HG02943 (cell line): ENCODE measurements around the gene HOXA3.

Experiments
- ATAC-seq: cut with Tn5 transposase; IDR thresholded peaks from one replicate; pipeline ENCODE4 v1.9.1; 2021; ENCODE audit warnings: mild to moderate bottlenecking, low read depth, moderate library complexity; ENCODE audit not compliant: unreplicated experiment

HOXA3 gene

DNA sequence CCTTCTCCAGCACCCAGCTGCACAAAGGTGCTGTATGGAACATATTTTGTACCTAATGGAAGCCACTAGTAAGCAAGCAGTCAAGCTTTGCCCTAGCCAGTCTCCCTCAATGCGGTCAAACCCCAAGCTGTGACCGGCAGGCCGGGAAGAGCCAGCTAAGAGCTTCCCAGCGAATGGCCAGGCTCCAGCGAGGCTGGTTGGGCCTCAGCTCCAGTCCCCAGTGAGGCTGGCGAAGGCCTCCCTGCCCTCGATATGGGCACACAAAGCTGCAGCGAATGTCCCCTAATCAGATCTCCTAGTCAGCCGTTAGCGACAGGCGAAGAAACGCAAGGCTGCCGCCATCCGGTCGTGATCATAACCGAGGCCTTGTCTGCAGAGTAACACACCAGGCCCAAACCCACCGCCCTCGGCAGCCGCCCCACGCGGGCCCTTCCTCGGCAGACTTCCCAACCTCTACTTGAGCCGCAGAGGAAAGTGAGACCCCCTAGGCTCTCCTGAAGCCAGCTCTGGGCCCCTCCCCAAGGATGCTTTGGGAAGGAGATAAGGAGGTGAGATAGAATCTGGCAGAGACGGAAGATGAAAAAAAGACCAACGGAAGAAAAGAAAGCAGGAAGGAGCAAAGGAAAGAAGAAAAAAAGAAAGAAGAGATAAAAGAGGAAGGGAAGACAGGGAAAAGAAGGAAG is 16.0 kb upstream of the HOXA3 start:
- no peak for ATAC-seq

- ATAC-seq = no peak
These were observed 15.5 kb upstream of the HOXA3 start for GRCh38 chr7:27167916-27168264.

GRCh38 chr7:27166531-27167505 is 14.4 kb upstream of the HOXA3 start:
- ATAC-seq = no peak

- no peak for ATAC-seq
These were observed 13.7 kb upstream of the HOXA3 start for GRCh38 chr7:27165996-27166530.

GRCh38 chr7:27165089-27165995 is 13.0 kb upstream of the HOXA3 start, which contains the start of gene HOXA9:
Gene HOXA9, minus strand, starts transcription at chr7:27165537. Its CDS starts 80 bp downstream, at chr7:27165457.
- no peak for ATAC-seq

DNA sequence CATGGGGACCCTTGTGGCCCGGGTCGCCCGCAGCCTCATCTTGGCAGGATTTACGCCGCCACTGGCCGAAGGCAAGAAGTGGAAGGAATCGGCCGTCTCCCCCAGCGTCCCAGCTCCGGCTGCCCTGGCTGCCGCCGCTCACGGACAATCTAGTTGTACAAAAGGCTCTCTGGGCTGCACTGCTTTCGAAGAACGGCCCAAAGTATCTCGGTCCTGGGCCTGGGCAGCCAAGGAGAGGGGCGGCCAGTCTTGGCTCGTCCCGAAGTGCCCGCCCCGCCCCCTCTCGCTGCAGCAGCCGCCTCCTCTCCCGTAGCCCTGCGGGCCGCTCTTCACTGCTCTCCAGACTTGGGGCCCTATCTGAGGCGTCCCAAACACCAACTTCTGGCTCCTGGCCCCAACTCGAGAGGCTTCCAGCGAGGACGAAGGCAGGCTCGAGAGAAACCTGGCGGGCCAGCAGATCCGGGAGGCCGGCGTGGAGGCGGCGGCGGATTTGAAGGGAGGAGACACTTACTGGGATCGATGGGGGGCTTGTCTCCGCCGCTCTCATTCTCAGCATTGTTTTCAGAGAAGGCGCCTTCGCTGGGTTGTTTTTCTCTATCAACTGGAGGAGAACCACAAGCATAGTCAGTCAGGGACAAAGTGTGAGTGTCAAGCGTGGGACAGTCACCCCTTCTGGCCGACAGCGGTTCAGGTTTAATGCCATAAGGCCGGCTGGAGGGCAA is 12.1 kb upstream of the HOXA3 start:
- no peak for ATAC-seq

DNA sequence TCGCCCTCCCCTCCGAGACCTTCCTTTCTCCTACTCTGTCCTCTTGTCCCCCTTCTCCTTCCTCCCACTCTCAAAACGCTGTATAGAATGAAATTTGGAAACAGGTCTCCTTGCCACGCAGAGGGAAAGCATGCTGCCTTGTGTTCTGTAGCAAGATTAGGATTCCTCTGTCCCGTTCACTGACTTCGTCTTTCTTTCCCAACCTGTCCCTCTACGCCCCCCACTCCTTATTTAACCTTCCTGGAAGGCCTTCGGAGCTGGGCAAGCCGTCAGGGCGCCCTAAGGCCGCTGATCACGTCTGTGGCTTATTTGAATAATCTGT is 11.6 kb upstream of the HOXA3 start:
- no peak for ATAC-seq

DNA sequence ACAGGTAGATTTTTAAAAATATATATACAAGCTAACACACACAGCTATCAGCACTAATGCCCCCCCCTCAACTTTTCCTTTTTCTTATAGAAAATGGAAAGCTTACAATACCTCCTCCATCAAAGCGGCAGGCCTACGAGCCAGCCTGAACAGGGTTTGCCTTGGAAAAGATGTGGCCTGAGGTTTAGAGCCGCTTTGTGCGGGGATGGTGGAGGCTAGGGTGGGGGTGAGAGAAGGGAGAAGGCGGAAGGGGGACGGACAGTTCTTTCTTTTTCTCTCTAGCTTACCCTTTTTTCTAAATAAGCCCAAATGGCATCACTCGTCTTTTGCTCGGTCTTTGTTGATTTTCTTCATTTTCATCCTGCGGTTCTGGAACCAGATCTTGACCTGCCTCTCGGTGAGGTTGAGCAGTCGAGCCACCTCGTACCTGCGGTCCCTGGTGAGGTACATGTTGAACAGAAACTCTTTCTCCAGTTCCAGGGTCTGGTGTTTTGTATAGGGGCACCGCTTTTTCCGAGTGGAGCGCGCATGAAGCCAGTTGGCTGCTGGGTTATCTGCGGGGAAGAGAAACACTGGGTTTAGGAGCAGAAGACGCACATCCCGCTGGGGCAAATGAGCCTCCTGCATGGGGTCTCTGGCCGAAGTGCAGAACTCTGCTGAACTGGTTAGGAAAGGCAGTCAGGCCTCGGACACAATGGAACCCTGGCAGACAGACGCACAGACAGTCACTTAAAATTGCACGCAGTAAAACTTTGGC is 11.1 kb upstream of the HOXA3 start:
- ATAC-seq = no peak

- no peak for ATAC-seq
These were observed 10.3 kb upstream of the HOXA3 start for GRCh38 chr7:27162561-27163287.

GRCh38 chr7:27161721-27162560 is 9.6 kb upstream of the HOXA3 start:
- no peak for ATAC-seq

GRCh38 chr7:27161214-27161720 is 8.9 kb upstream of the HOXA3 start:
- no peak for ATAC-seq

- no peak for ATAC-seq
These were observed 8.3 kb upstream of the HOXA3 start for GRCh38 chr7:27160546-27161213.

DNA sequence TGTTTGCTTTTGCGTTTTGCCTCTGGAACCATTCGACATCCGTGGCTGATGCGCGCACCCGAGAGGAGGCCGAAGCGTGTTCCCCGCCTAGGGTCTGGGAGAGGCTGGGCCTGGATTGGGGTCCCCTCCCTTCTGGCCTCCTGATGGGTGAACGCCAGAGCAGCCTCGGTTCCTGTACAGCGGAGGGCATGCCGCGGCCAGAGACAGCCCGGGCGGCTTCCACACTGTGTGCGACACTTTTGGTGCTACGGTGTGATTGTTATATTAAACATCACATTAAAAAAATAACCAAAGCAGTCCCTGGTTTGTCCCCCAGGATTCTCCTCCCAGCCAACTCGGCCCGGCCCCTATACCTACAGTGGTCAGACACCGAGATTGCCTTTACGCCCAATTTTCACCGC is 7.8 kb upstream of the HOXA3 start:
- ATAC-seq = no peak

DNA sequence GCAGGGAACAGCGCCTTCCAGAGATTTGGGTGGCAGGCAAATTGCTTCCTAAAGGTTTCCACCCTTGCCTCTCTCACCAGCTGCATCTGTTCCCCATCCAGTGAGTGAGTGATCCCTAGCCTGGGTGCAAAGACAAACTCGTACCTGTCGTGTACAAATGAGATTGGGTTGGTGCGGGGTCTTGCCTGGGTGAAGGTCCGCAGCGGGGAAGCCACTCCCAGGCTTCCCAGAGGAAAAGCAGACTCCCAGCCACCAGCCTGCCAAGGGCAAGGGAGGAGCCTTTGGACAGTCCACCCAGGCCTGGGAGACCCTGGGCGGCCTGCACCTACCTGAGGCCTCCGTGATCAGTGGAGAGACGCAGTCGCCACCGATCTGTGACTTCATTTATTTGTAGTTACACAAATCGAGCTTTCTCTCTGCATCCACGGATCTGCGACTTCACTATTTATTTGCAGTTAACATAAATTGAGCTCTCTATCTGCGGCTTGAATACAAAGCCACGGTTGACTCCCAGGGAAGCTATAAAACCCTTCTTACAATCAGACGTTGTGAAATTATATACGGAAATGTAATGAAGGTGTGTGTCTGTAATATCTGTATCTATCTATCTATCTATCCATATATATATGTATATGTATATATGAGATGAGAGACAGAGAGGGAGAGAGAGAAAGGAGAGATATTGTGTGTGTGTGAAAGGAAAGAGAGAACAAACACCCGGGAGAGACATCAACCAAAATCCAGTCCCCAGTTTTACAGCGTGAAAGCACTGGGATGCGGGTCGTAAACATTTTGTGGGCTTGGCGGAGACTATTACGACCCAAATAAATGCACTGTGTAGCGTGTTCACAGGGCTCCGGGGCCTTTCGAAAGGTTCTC is 7.1 kb upstream of the HOXA3 start:
- ATAC-seq = no peak

DNA sequence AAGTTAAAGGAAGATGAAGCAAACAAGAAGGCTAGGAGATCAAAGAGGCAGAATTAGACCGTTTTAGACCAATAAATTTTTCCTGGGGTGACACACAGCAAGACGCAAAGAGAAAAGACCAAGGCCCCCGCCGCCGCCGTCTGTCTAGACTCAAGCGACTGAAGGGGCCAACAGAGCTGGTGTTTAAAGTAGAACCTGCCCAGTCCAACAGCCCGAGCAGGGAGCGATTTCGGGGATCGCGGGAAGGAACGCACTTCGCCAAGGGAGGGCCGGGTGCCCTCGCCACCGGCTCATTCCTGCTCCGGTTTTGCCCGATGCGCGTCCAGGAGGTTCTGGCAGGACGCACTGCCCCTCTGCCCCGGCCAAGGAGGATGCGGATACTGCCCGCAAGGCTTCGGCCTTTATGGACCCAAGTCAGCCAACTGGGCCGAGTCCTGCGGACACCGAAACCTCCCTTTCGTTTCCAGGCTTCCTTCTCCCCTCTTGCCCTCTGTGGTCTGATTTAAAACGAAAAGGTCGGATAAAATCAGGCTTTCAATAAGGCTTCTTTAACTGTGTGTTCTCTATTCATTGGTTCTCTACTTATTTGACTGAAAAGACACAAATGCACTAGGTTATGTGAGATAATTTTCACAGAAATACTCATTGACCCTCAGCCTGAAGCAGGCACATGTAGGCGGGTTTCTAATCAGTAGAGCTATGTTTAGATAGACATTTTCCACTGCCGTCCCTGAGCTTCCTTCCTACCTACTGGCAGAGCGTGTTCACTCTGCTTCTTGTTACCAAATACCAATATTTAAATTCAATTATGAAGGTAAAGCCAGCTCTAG is 6.3 kb upstream of the HOXA3 start:
- ATAC-seq = no peak
